ENCODE data around the gene H1-8. TPM values are rescaled to one million over a fixed set of nuclear protein-coding genes. Genes with fewer than 3 reads are reported as not detected.
A peak's percentile ranks its signal among the peaks of the same experiment; 100 is the strongest.

The H1-8 gene
- total and polyA plus RNA-seq, 3 experiments from 2014 or later: not detected

DNA sequence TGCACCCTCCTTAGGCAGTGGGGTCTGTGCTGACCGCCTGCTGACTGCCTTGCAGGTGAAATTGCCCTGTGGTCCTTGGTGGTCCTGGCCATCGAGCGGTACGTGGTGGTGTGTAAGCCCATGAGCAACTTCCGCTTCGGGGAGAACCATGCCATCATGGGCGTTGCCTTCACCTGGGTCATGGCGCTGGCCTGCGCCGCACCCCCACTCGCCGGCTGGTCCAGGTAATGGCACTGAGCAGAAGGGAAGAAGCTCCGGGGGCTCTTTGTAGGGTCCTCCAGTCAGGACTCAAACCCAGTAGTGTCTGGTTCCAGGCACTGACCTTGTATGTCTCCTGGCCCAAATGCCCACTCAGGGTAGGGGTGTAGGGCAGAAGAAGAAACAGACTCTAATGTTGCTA lies 12.2 kb upstream of the H1-8 start:
- Mint-ChIP-seq H3K27me3 (no peaks in the 10 kb centered on the region), H3K4me1 (no peaks in the 10 kb centered on the region), H3K4me3 (no peak overlapping the region), H3K36me3 (no peaks in the 10 kb centered on the region), H3K9me3 (no peaks in the 10 kb centered on the region), H3K27ac (no peak overlapping the region)
- H3K4me3 ChIP-seq (ENCODE audit: low read length): no peak overlapping the region
- no peaks in the 10 kb centered on the region for H3K27me3 ChIP-seq (ENCODE audit: insufficient read depth, low read length, poor library complexity, severe bottlenecking)
- no peaks in the 10 kb centered on the region for H3K36me3 ChIP-seq (ENCODE audit: insufficient read depth, low read length)
- no peaks in the 10 kb centered on the region for H3K4me1 ChIP-seq (ENCODE audit: insufficient read depth, low read length)
- H3K9me3 ChIP-seq (ENCODE audit: low read length): no peaks in the 10 kb centered on the region
- H3K27ac ChIP-seq (ENCODE audit: low read depth, low read length): no peak overlapping the region
- CTCF ChIA-PET: no interaction called here
- no peak for DNase-seq
- POLR2A ChIA-PET: no interaction called here

DNA sequence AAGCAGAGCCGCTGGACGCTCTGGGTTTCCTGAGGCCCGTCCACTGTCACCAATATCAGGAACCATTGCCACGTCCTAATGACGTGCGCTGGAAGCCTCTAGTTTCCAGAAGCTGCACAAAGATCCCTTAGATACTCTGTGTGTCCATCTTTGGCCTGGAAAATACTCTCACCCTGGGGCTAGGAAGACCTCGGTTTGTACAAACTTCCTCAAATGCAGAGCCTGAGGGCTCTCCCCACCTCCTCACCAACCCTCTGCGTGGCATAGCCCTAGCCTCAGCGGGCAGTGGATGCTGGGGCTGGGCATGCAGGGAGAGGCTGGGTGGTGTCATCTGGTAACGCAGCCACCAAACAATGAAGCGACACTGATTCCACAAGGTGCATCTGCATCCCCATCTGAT lies 11.3 kb upstream of the H1-8 start:
- Mint-ChIP-seq H3K27me3 (no peaks in the 10 kb centered on the region), H3K4me3 (no peak overlapping the region), H3K9me3 (no peaks in the 10 kb centered on the region), H3K4me1 (no peaks in the 10 kb centered on the region), H3K27ac (peak overlapping the region in 2 of 8 donors; percentile 52 to 55), H3K36me3 (no peaks in the 10 kb centered on the region)
- Histone ChIP-seq H3K27me3 (ENCODE audit: insufficient read depth, low read length, poor library complexity, severe bottlenecking) (no peaks in the 10 kb centered on the region), H3K4me1 (ENCODE audit: insufficient read depth, low read length) (no peaks in the 10 kb centered on the region), H3K27ac (ENCODE audit: low read depth, low read length) (no peak overlapping the region), H3K4me3 (ENCODE audit: low read length) (no peak overlapping the region), H3K36me3 (ENCODE audit: insufficient read depth, low read length) (no peaks in the 10 kb centered on the region), H3K9me3 (ENCODE audit: low read length) (no peaks in the 10 kb centered on the region)
- ChIA-PET POLR2A (no interaction called here), CTCF (no interaction called here)
- no peak for DNase-seq

DNA sequence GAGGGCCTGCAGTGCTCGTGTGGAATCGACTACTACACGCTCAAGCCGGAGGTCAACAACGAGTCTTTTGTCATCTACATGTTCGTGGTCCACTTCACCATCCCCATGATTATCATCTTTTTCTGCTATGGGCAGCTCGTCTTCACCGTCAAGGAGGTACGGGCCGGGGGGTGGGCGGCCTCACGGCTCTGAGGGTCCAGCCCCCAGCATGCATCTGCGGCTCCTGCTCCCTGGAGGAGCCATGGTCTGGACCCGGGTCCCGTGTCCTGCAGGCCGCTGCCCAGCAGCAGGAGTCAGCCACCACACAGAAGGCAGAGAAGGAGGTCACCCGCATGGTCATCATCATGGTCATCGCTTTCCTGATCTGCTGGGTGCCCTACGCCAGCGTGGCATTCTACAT lies 10.7 kb upstream of the H1-8 start:
- Mint-ChIP-seq H3K4me1 (no peaks in the 10 kb centered on the region), H3K9me3 (no peaks in the 10 kb centered on the region), H3K27me3 (no peaks in the 10 kb centered on the region), H3K27ac (no peak overlapping the region), H3K4me3 (no peak overlapping the region), H3K36me3 (no peaks in the 10 kb centered on the region)
- ChIA-PET POLR2A (no interaction called here), CTCF (no interaction called here)
- Histone ChIP-seq H3K27me3 (ENCODE audit: insufficient read depth, low read length, poor library complexity, severe bottlenecking) (no peaks in the 10 kb centered on the region), H3K36me3 (ENCODE audit: insufficient read depth, low read length) (no peaks in the 10 kb centered on the region), H3K27ac (ENCODE audit: low read depth, low read length) (no peak overlapping the region), H3K4me3 (ENCODE audit: low read length) (no peak overlapping the region), H3K9me3 (ENCODE audit: low read length) (no peaks in the 10 kb centered on the region), H3K4me1 (ENCODE audit: insufficient read depth, low read length) (no peaks in the 10 kb centered on the region)
- DNase-seq: no peak

GRCh38 chr3:129533406-129533805 lies 9.6 kb upstream of the H1-8 start:
- H3K4me3 Mint-ChIP-seq: no peak overlapping the region
- Histone ChIP-seq H3K4me3 (ENCODE audit: low read length) (no peak overlapping the region), H3K4me1 (ENCODE audit: insufficient read depth, low read length) (no peaks in the 10 kb centered on the region), H3K27ac (ENCODE audit: low read depth, low read length) (no peak overlapping the region), H3K27me3 (ENCODE audit: insufficient read depth, low read length, poor library complexity, severe bottlenecking) (no peaks in the 10 kb centered on the region), H3K36me3 (ENCODE audit: insufficient read depth, low read length) (no peaks in the 10 kb centered on the region), H3K9me3 (ENCODE audit: low read length) (no peaks in the 10 kb centered on the region)
- no peaks in the 10 kb centered on the region for H3K36me3 Mint-ChIP-seq
- no peaks in the 10 kb centered on the region for H3K27me3 Mint-ChIP-seq
- DNase-seq: no peak
- H3K4me1 Mint-ChIP-seq: no peaks in the 10 kb centered on the region
- POLR2A ChIA-PET: no interaction called here
- H3K27ac Mint-ChIP-seq: no peak overlapping the region
- CTCF ChIA-PET: no interaction called here
- no peaks in the 10 kb centered on the region for H3K9me3 Mint-ChIP-seq

GRCh38 chr3:129534428-129535027 lies 8.4 kb upstream of the H1-8 start:
- POLR2A ChIA-PET: no interaction called here
- no peak overlapping the region for H3K4me3 Mint-ChIP-seq

GRCh38 chr3:129535075-129535474 lies 7.9 kb upstream of the H1-8 start:
- no peak for DNase-seq
- no peak overlapping the region for H3K4me3 ChIP-seq (ENCODE audit: low read length)
- H3K27ac ChIP-seq (ENCODE audit: low read depth, low read length): no peak overlapping the region
- POLR2A ChIA-PET: no interaction called here
- CTCF ChIA-PET: no interaction called here
- no peaks in the 10 kb centered on the region for H3K36me3 ChIP-seq (ENCODE audit: insufficient read depth, low read length)
- no peaks in the 10 kb centered on the region for H3K9me3 ChIP-seq (ENCODE audit: low read length)
- Mint-ChIP-seq H3K9me3 (no peaks in the 10 kb centered on the region), H3K4me1 (no peaks in the 10 kb centered on the region), H3K4me3 (no peak overlapping the region), H3K36me3 (no peaks in the 10 kb centered on the region), H3K27me3 (no peaks in the 10 kb centered on the region), H3K27ac (peak overlapping the region in 1 of 8 donors; percentile 81)
- H3K4me1 ChIP-seq (ENCODE audit: insufficient read depth, low read length): no peaks in the 10 kb centered on the region
- H3K27me3 ChIP-seq (ENCODE audit: insufficient read depth, low read length, poor library complexity, severe bottlenecking): no peaks in the 10 kb centered on the region

More at GRCh38 chr3:129534428-129535027, 8.4 kb upstream of the H1-8 start:
- Histone ChIP-seq H3K4me1 (ENCODE audit: insufficient read depth, low read length) (no peaks in the 10 kb centered on the region), H3K4me3 (ENCODE audit: low read length) (no peak overlapping the region), H3K27me3 (ENCODE audit: insufficient read depth, low read length, poor library complexity, severe bottlenecking) (no peaks in the 10 kb centered on the region), H3K27ac (ENCODE audit: low read depth, low read length) (no peak overlapping the region), H3K36me3 (ENCODE audit: insufficient read depth, low read length) (no peaks in the 10 kb centered on the region), H3K9me3 (ENCODE audit: low read length) (no peaks in the 10 kb centered on the region)
- Mint-ChIP-seq H3K27ac (peak overlapping the region in 2 of 8 donors; percentile 9 to 81), H3K9me3 (no peaks in the 10 kb centered on the region), H3K27me3 (no peaks in the 10 kb centered on the region), H3K36me3 (no peaks in the 10 kb centered on the region), H3K4me1 (no peaks in the 10 kb centered on the region)
- no peak for DNase-seq
- CTCF ChIA-PET: no interaction called here

- no peak for DNase-seq
- no peaks in the 10 kb centered on the region for H3K4me1 Mint-ChIP-seq
- no peak overlapping the region for H3K27ac Mint-ChIP-seq
- no peak overlapping the region for H3K4me3 Mint-ChIP-seq
- H3K9me3 ChIP-seq (ENCODE audit: low read length): no peaks in the 10 kb centered on the region
- H3K36me3 ChIP-seq (ENCODE audit: insufficient read depth, low read length): no peaks in the 10 kb centered on the region
- H3K27ac ChIP-seq (ENCODE audit: low read depth, low read length): no peak overlapping the region
- no peaks in the 10 kb centered on the region for H3K9me3 Mint-ChIP-seq
- H3K4me3 ChIP-seq (ENCODE audit: low read length): no peak overlapping the region
- H3K36me3 Mint-ChIP-seq: no peaks in the 10 kb centered on the region
- no peaks in the 10 kb centered on the region for H3K4me1 ChIP-seq (ENCODE audit: insufficient read depth, low read length)
- CTCF ChIA-PET: no interaction called here
- H3K27me3 Mint-ChIP-seq: no peaks in the 10 kb centered on the region
- H3K27me3 ChIP-seq (ENCODE audit: insufficient read depth, low read length, poor library complexity, severe bottlenecking): no peaks in the 10 kb centered on the region
- POLR2A ChIA-PET: interaction anchor here (1.0 kb wide), 1 partner anchor 13 kb away, joined by 3 read pairs; no protein-coding TSS in a partner anchor
Measured at GRCh38 chr3:129536374-129536667, 6.7 kb upstream of the H1-8 start.

- H3K27me3 Mint-ChIP-seq: no peaks in the 10 kb centered on the region
- no peaks in the 10 kb centered on the region for H3K36me3 ChIP-seq (ENCODE audit: insufficient read depth, low read length)
- CTCF ChIA-PET: no interaction called here
- no peaks in the 10 kb centered on the region for H3K36me3 Mint-ChIP-seq
- no peaks in the 10 kb centered on the region for H3K9me3 ChIP-seq (ENCODE audit: low read length)
- no peak overlapping the region for H3K27ac Mint-ChIP-seq
- no peak overlapping the region for H3K27ac ChIP-seq (ENCODE audit: low read depth, low read length)
- H3K9me3 Mint-ChIP-seq: no peaks in the 10 kb centered on the region
- no peak overlapping the region for H3K4me3 ChIP-seq (ENCODE audit: low read length)
- H3K4me1 ChIP-seq (ENCODE audit: insufficient read depth, low read length): no peaks in the 10 kb centered on the region
- no peak overlapping the region for H3K4me3 Mint-ChIP-seq
- no peaks in the 10 kb centered on the region for H3K27me3 ChIP-seq (ENCODE audit: insufficient read depth, low read length, poor library complexity, severe bottlenecking)
- POLR2A ChIA-PET: interaction anchor here (1.0 kb wide), 1 partner anchor 13 kb away, joined by 3 read pairs; no protein-coding TSS in a partner anchor
- DNase-seq: no peak
- no peaks in the 10 kb centered on the region for H3K4me1 Mint-ChIP-seq
Measured at GRCh38 chr3:129536804-129537203, 6.2 kb upstream of the H1-8 start.

DNA sequence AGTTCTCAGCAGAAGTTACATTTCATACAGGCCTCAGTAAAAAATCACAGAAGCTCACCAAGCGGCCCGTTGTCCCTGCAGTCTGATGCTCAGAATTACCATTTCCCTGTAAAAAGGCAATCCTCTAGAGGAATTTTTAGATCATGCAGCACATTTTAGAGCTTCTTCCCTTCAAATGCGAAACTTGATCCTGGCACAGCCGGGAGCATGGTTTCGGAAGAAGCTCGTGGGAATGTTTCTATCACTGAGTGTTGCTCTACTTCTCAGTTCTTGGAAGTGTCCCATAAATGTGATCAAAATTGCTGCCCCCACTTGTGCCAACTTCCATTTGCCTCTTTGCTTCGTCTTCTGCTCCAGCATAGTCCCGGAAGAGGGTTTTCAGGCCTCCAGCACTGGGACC lies 3.8 kb upstream of the H1-8 start:
- no peaks in the 10 kb centered on the region for H3K36me3 Mint-ChIP-seq
- no peaks in the 10 kb centered on the region for H3K9me3 Mint-ChIP-seq
- H3K27ac Mint-ChIP-seq: peak overlapping the region in 1 of 8 donors; percentile 64
- Histone ChIP-seq H3K27me3 (ENCODE audit: insufficient read depth, low read length, poor library complexity, severe bottlenecking) (no peaks in the 10 kb centered on the region), H3K4me3 (ENCODE audit: low read length) (no peak overlapping the region), H3K4me1 (ENCODE audit: insufficient read depth, low read length) (no peaks in the 10 kb centered on the region), H3K36me3 (ENCODE audit: insufficient read depth, low read length) (no peaks in the 10 kb centered on the region), H3K27ac (ENCODE audit: low read depth, low read length) (no peak overlapping the region), H3K9me3 (ENCODE audit: low read length) (no peaks in the 10 kb centered on the region)
- POLR2A ChIA-PET: no interaction called here
- no peak for DNase-seq
- H3K4me1 Mint-ChIP-seq: no peaks in the 10 kb centered on the region
- CTCF ChIA-PET: interaction anchor here (1.4 kb wide), 1 partner anchor 89 kb away, joined by 4 read pairs; no protein-coding TSS in a partner anchor
- no peaks in the 10 kb centered on the region for H3K27me3 Mint-ChIP-seq
- H3K4me3 Mint-ChIP-seq: no peak overlapping the region
